ENCODE results near the gene SLC22A12.
"Not testable (repeated sequence)": the region's sequence is repeated elsewhere in the genome, so short reads cannot be mapped to it uniquely, and the experiment has no call there.

Gene SLC22A12

GRCh38 chr11:64590763-64591221 is at the start of gene SLC22A12:
Gene SLC22A12, plus strand, starts transcription at chr11:64591220. Its CDS starts 337 bp downstream, at chr11:64591557.
- no peak for DNase-seq (ENCODE audit: low spot score)

DNA sequence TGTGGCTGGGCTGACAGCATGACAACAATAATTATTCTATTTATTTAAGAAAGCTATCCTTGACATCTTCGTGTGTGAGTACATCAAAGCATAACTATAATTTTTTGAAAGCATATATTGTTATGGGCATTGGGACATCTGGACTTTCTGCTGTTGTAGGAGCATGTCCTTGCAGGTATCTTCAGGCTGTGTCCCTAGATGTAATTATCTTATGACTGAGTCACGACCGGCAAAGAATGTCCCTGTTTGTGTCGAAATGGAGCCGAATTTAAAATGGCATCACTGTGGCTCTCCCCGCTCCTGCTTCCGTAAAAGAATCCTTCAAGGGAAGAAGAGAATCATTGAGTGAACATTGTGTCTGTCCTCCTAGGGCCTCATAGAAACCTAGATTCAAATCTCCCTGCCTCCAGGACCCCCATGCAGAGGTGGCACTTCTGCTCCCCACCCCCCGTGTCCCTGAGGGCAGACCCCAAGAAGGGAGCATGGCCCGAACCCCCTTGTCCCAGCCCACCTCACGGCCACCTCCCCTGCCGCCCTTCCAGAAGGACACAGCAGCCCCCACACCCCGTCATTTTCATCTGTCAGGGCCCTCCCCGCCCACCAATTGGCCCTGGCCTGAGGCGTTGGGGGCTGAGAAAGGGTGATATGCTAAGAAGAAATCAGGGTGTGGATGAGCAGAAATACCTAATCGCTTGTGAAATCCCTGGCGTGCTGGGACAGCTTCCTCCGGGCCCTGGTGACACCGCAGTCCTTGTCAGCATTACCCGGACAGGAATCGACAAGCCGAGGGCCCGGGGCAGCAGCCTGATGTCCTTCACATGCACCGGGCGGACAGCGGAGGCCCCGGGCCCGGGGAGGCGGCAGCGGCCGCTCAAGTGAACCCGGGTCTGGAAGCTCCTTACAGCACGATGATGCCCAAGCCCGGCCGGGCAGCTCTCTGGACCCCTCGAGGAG is 48.6 kb upstream of the SLC22A12 start:
- no peak for DNase-seq (ENCODE audit: low spot score)

DNA sequence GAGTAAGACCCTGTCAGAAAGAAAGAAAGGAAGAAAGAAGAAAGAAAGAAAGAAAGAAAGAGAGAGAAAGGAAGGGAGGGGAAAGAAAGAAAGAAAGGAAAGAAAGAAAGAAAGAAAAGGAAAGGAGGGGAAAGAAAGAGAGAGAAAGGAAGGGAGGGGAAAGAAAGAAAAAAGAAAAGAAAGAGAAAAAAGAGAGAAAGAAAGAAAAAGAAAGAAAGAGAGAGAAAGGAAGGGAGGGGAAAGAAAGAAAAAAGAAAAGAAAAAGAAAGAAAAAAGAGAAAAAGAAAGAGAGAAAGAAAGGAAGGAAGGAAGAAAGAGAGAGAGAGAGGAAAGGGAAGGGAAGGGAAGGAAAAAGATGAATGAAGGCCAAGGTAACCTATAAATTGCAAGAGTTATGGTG is 47.2 kb upstream of the SLC22A12 start:
- DNase-seq (ENCODE audit: low spot score) = no peak

- no peak for DNase-seq (ENCODE audit: low spot score)
These were observed 46.3 kb upstream of the SLC22A12 start for GRCh38 chr11:64544616-64545296.

- DNase-seq (ENCODE audit: low spot score) = no peak
These were observed 45.4 kb upstream of the SLC22A12 start for GRCh38 chr11:64545619-64546018.

GRCh38 chr11:64546176-64546575 is 44.8 kb upstream of the SLC22A12 start:
- DNase-seq (ENCODE audit: low spot score) = no peak

DNA sequence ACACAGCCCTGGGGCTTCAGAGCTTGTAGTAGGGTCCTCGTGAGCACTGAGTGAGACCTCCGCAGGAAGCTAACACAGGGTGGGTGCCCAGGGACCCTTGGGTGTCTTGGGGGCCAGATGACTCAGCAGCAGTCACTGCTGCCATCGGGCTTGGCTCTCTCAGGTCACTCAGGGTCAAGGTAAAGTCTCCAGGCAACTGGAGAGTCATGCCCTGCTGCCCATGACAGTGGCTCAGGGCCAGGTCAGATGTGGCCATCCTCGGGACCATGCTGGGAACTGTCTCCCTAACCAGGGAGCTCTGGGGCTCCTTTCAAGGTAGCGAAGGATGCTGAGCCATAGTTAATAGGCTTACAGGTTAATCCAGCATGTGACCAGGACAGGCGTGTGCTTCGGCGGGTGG is 44.4 kb upstream of the SLC22A12 start:
- no peak for DNase-seq (ENCODE audit: low spot score)

DNA sequence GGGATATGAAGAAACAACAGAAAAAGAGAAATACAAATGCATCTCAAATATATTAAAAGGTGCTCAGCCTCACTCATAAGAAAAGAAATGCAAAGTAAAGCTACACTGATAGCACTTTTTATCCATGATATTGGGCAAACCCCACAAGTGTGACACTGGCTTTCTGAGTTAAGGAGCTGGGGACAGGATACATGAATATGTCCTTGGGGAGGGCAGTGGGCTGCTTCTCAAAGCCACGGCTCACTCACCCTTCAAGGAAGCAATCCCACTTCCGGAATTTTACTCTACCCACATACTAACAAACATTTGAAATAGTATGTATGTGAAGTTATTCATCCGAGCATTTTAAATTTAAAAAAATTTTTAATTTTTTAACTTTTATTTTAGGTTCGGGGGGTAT is 41.1 kb upstream of the SLC22A12 start:
- DNase-seq (ENCODE audit: low spot score) = no peak

DNA sequence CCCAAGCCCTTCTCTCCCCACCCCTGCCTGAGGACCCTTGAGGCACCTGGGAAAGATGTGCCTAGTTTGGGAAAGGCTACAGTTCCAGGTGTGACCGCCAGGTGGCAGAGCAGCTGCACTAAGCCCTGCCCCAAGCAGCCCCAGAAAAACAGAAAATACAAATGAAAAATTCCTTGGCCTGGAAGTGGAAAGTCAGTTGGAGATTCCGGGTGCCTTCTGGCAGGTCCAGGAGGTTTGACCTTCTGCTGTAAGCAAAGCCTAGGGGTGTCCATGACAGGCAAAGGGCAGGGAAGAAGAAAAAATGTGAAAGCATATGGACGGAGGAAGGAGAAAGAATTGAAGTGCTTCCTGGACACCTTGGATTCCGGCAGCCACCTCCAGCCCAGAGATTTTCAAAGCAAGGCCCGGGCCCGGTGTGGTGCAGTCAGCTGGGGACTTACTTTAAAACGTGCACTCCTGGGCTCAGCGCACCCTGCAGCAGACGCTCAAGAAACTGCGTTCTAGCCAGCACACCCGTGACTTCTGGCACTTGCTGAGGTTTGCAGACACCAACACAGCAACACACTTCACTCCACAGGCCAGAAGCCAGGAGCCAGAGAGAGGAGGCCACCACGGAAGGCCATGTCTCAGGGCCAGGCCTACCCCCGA is 37.3 kb upstream of the SLC22A12 start:
- peak; percentile 52 for DNase-seq (ENCODE audit: low spot score)

DNA sequence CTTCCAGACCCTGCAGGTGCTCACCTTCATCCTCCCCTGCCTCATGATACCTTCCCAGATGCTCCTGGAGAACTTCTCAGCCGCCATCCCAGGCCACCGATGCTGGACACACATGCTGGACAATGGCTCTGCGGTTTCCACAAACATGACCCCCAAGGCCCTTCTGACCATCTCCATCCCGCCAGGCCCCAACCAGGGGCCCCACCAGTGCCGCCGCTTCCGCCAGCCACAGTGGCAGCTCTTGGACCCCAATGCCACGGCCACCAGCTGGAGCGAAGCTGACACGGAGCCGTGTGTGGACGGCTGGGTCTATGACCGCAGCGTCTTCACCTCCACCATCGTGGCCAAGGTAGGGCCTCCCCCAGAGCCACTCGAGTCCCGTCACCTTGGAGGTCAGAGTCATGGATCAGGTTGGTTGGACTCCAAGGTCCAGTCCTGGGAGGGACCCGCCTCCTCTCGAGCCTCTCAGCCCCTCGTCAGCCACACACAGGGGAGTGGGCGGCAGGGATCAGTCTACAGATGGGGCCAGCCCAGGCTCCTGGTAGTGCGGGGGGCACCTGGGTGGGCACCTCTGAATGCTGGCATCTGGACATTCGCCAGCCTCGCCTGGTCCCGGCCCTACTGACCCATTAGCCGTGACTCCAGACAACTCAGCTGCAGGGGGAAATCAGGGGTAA is 34.8 kb upstream of the SLC22A12 start:
- DNase-seq (ENCODE audit: low spot score) = no peak

- no peak for DNase-seq (ENCODE audit: low spot score)
These were observed 34.2 kb upstream of the SLC22A12 start for GRCh38 chr11:64556721-64557250.

DNA sequence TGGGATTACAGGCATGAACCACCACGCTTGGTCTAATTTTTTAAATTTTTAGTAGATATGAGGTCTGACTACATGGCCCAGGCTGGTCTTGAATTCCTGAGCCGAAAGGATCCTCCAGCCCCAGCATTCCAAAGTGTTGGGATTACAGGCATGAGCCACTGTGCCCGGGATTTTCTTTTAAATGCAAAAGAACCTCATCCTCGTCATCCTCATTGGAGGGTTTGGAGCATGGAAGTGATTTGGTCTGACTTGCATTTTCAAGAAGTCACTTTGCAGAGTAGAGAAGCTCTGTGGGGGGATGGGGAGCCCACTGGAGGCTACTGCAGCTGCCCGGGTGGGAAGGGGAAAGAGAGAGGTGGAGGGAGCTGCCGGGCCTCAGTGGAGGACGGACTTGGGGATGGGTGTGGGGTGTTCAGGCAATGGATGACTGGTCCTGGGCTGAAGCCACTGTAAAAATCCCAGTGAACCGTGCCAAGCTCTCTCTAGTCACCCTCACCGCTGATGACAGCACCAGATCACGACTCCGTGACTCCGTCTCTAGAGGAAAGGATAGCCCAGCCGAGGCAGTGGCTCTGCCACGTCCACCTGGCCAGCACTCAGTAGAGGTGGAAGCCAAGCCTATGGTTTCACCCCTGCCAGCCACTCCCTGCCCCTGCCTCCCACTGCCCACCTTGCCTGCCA is 32.8 kb upstream of the SLC22A12 start:
- DNase-seq (ENCODE audit: low spot score) = no peak

- DNase-seq (ENCODE audit: low spot score) = no peak
These were observed 32.2 kb upstream of the SLC22A12 start for GRCh38 chr11:64558869-64559268.

DNA sequence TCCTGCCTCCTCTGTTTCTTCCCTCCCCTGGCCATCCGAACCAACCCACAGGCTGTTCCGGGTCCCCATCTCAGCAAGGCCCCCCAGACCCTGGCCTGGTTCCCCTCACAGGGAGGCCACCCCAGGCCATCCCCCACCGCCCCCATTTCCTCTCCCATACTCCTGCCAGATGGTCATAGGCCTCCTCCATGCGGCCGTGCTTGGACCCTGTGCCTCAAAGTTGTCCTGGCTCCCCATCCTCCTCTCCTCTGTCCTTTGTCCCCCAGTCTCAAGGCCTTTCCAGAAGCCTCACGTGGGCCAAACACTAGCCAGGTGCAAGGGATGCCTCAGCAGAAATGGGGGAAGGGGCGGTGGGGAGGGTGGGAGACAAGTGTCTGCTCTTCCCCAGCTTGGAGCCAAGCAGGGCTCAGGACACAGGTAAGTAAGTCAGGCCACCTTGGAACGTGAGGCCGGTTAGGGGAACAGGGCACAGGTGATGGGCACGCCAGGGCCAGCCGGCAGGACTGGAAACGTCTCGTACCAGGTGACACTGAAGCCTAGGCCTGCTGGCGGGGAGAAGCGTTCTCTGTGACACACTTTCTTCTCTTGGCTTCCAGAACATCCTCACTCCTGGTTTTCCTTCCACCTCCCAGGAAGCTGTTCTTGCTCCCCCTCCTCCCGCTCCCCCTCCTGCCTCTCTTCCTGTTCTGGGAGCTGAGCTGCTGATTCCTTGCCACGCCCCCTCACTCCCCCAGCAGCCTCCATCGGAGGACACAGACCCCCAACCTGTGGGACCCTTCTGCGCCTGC is 31.5 kb upstream of the SLC22A12 start:
- DNase-seq (ENCODE audit: low spot score) = no peak

- DNase-seq (ENCODE audit: low spot score) = no peak
These were observed 30.8 kb upstream of the SLC22A12 start for GRCh38 chr11:64560139-64560771.

DNA sequence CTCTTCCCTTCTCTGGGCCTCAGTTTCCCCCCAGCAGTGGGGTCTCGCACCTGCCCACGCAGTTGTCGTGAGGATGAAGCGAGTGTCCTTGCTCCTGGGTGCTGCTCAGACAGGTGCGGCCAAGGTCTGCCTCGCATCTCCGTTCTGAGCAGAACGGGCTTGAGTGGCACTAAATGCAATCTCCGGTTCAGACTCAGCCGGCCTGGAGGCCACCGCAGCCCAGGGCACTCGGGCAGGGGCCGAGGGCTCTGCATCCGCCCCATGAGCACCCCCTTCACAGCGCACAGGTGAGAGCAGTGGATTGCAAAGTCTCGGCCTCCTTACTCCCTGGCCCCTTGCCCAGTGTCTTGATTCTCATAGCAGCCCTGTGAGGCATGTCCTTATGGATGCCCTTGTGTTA is 30.1 kb upstream of the SLC22A12 start:
- no peak for DNase-seq (ENCODE audit: low spot score)

GRCh38 chr11:64561429-64561828 is 29.6 kb upstream of the SLC22A12 start:
- not testable (repeated sequence) for DNase-seq (ENCODE audit: low spot score)

GRCh38 chr11:64561984-64562722 is 28.9 kb upstream of the SLC22A12 start:
- DNase-seq (ENCODE audit: low spot score) = no peak

DNA sequence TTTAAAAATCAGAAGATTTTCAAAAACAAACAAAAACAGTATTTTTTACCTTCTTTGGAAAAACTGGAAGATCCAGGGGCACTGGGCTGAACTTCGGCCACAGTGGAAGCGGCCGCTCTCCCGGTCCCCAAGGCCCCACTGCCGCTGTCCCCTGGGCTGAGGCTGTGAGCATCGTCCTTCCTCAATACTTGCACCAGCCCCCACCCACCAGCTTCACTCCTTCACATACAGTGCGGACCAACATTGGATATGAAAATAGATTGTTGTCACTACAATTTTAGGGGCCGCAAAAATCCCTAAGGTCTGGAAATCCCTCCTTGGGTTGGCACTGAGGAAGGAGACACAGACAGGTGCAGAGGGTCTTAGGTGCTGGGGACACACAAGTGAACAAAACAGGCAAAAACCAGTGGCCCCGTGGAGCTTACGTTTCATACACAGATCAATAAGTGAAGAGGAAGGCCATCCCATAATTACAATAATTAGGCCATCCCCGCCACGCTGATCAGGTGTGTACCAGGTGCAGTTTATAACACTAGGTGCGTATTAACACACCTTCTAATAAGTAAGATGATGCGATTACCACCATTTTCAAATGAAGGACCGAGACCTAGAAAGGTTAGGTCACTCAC is 28.2 kb upstream of the SLC22A12 start:
- DNase-seq (ENCODE audit: low spot score) = no peak

Measured in globus pallidus (tissue), 1 donor.